Stomach smooth muscle (tissue), 2 donors: ENCODE measurements around the gene SRGAP3.

Experiments
- H3K27ac ChIP-seq: one replicate; pipeline ENCODE4 v1.7.0; 2013; ENCODE audit warnings: mild to moderate bottlenecking, low read length, inconsistent platforms
- H3K27me3 ChIP-seq, 2 donors: one replicate each; pipeline ENCODE4 v1.7.0; 2013; ENCODE audit warnings: low read length in 2 of 2; ENCODE audit not compliant: insufficient read depth in 2 of 2, control insufficient read depth in 1 of 2
- H3K36me3 ChIP-seq, 2 donors: one replicate each; pipeline ENCODE4 v1.7.0; 2013; ENCODE audit warnings: low read length in 2 of 2; ENCODE audit not compliant: control insufficient read depth in 2 of 2, insufficient read depth in 2 of 2
- H3K4me1 ChIP-seq: one replicate; pipeline ENCODE4 v1.7.0; 2013; ENCODE audit warnings: low read length; ENCODE audit not compliant: control insufficient read depth, insufficient read depth
- H3K4me3 ChIP-seq, 2 donors: one replicate each; pipeline ENCODE4 v1.7.0; 2013; ENCODE audit warnings: low read length in 2 of 2
- H3K9ac ChIP-seq, 2 donors: one replicate each; pipeline ENCODE4 v1.7.0; 2013; ENCODE audit warnings: low read length in 2 of 2, mild to moderate bottlenecking in 1 of 2
- H3K9me3 ChIP-seq, 2 donors: one replicate each; pipeline ENCODE4 v1.7.0; 2013; ENCODE audit warnings: low read length in 2 of 2; ENCODE audit not compliant: control insufficient read depth in 2 of 2
- donor health status: healthy.
- donor health status: Pancreatic carcinoma.

The SRGAP3 gene

GRCh38 chr3:9190276-9190675 is 59.2 kb downstream of the SRGAP3 start:
- no peaks in the 10 kb centered on the region for H3K9me3 ChIP-seq
- H3K27ac ChIP-seq = no peak overlapping the region
- H3K4me1 ChIP-seq = no peaks in the 10 kb centered on the region
- H3K4me3 ChIP-seq = no peak overlapping the region
- H3K36me3 ChIP-seq = no peaks in the 10 kb centered on the region
- no peaks in the 10 kb centered on the region for H3K27me3 ChIP-seq
- no peak overlapping the region for H3K9ac ChIP-seq

- Histone ChIP-seq H3K9me3 (no peaks in the 10 kb centered on the region), H3K4me1 (no peaks in the 10 kb centered on the region), H3K27me3 (no peaks in the 10 kb centered on the region), H3K27ac (no peak overlapping the region), H3K36me3 (no peaks in the 10 kb centered on the region), H3K4me3 (no peak overlapping the region), H3K9ac (no peak overlapping the region)
Observed at GRCh38 chr3:9188583-9188982, 60.9 kb downstream of the SRGAP3 start.

DNA sequence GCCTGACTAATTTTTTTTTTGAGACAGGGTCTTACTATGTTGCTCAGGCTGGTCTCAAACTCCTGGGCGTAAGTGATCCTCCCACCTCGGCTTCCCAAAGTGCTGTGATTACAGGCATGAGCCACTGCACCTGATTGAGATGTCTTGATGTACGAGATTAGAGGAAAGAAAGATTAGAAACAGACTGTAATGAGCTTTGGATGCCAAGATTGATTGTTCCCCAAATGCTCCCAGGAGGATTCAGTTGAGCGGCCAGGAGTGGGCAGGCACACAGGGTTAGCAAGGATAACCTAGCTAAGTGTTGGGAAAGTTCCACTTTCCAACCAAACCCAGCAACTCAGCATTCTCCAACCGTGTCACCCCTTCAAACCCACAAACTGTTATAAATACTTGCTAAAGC is 63.7 kb downstream of the SRGAP3 start:
- no peaks in the 10 kb centered on the region for H3K27me3 ChIP-seq
- H3K36me3 ChIP-seq = no peaks in the 10 kb centered on the region
- no peak overlapping the region for H3K9ac ChIP-seq
- no peaks in the 10 kb centered on the region for H3K9me3 ChIP-seq
- no peak overlapping the region for H3K27ac ChIP-seq
- no peak overlapping the region for H3K4me3 ChIP-seq
- H3K4me1 ChIP-seq = no peaks in the 10 kb centered on the region

DNA sequence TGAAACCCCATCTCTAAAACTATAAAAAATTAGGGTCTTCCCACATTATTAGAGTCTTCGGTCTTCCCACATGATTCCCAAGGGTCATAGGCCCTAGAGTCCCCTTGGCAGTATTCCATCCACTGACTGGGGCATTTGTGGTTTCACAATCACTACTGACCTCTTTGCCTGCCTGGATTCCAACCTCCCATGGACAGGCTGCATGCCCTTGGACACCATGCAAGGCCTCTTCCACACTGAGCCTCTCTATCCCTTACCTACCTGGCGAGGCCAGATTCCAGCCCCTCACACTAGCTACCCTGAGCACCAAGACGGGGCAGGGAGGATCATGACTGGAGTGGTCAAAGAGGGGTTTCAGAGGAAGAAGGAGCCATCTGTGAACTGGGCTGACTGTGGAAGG is 64.4 kb downstream of the SRGAP3 start:
- H3K9ac ChIP-seq = no peak overlapping the region
- H3K4me1 ChIP-seq = no peaks in the 10 kb centered on the region
- H3K36me3 ChIP-seq = no peaks in the 10 kb centered on the region
- H3K4me3 ChIP-seq = no peak overlapping the region
- no peaks in the 10 kb centered on the region for H3K27me3 ChIP-seq
- H3K27ac ChIP-seq = no peak overlapping the region
- H3K9me3 ChIP-seq = no peaks in the 10 kb centered on the region

DNA sequence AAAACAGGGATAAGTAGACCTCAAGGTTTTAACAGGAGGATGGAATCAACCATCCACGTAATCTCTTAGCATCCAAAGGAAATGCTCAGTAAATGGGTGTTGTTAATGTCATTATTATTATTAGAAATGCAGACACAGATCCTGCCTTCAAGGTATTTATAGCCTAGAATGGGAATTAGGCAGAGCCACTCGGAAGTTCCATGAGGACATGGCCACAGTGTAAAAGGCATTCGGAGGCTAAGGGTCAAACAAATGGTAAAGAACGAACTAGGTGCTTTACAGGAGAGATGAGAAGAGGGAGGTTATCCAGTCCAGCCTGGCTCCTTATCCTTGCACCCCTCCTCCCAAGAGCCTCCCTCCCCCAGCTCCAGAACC is 65.0 kb downstream of the SRGAP3 start:
- Histone ChIP-seq H3K9ac (no peak overlapping the region), H3K36me3 (no peaks in the 10 kb centered on the region), H3K27ac (no peak overlapping the region), H3K9me3 (no peaks in the 10 kb centered on the region), H3K4me1 (no peaks in the 10 kb centered on the region), H3K4me3 (no peak overlapping the region), H3K27me3 (no peaks in the 10 kb centered on the region)

- Histone ChIP-seq H3K27ac (no peak overlapping the region), H3K9me3 (no peaks in the 10 kb centered on the region), H3K4me3 (no peak overlapping the region), H3K36me3 (no peaks in the 10 kb centered on the region), H3K9ac (no peak overlapping the region), H3K27me3 (no peaks in the 10 kb centered on the region), H3K4me1 (no peaks in the 10 kb centered on the region)
Observed at GRCh38 chr3:9183811-9184460, 65.5 kb downstream of the SRGAP3 start.

GRCh38 chr3:9183011-9183410 is 66.4 kb downstream of the SRGAP3 start:
- Histone ChIP-seq H3K9ac (no peak overlapping the region), H3K4me1 (no peaks in the 10 kb centered on the region), H3K27ac (no peak overlapping the region), H3K36me3 (no peaks in the 10 kb centered on the region), H3K9me3 (no peaks in the 10 kb centered on the region), H3K27me3 (no peaks in the 10 kb centered on the region), H3K4me3 (no peak overlapping the region)

GRCh38 chr3:9180764-9181117 is 68.7 kb downstream of the SRGAP3 start:
- Histone ChIP-seq H3K4me1 (no peaks in the 10 kb centered on the region), H3K9ac (no peak overlapping the region), H3K27me3 (no peaks in the 10 kb centered on the region), H3K4me3 (no peak overlapping the region), H3K27ac (no peak overlapping the region), H3K9me3 (no peaks in the 10 kb centered on the region), H3K36me3 (no peaks in the 10 kb centered on the region)

DNA sequence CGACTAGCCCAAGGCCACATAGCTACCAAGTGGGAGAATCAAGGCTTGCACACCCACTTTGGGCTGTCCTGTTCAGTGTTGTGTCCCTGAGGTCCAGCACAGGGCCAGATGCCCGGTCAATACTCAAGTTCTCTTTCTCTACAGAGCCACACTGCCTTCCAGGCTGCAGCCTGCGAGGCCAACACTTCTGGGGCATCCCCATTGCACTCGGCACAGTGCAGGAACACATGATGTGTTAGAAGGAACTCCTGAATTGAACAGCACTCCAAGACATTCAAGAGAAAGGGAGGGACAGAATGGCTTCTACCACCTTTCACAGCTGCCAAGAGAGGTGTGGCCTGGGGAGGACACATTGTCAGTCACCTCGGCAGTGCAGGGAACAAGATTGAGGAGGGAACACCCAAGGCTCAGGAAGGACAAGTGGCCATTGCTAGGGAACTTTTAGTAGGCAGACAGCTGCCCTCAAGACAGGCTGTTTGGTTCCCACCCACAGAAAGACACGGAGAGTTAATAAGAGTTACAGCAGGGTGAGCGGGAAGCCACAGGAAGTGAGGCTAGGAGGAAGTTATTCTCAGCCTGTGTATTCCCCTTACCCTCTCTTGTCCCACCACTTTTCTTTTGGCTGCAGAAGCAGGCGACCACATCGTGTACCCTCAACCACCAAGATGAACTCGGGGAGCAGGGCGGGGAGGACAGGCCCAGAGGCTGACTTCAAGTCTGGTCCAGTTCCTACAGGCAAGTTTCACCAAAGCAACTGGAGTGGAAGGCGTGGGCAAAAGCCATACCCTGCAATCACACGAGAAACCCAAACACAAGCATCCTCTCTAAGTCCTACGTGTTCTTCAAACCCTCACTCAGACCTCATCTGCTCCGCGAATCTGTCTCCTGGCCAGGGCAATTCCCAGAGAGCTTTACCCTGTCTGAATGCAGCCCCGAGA is 69.4 kb downstream of the SRGAP3 start:
- H3K4me3 ChIP-seq = no peak overlapping the region
- H3K9me3 ChIP-seq = no peaks in the 10 kb centered on the region
- no peaks in the 10 kb centered on the region for H3K36me3 ChIP-seq
- no peak overlapping the region for H3K27ac ChIP-seq
- no peaks in the 10 kb centered on the region for H3K27me3 ChIP-seq
- no peaks in the 10 kb centered on the region for H3K4me1 ChIP-seq
- H3K9ac ChIP-seq = no peak overlapping the region

DNA sequence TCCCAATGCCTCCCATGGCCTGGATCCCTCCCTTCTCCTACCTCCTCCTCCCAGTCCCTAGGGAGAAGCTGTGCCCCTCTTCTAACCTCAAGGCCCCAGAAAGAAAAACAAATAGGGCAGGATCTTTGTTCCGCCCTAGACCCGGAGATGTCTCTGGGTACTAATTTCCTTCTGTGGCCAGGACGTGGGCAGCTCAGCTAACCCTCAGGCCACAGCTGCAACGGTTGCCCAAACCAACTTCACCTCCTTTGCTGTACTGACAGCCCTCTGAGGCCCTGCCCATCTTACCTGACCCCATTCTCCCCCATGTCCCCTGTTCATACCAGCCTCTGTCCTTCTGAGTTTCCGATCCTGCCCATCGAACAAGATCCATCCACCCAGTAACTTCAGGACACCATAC is 70.7 kb downstream of the SRGAP3 start:
- no peaks in the 10 kb centered on the region for H3K9me3 ChIP-seq

GRCh38 chr3:9175421-9175820 is 74.0 kb downstream of the SRGAP3 start:
- H3K9me3 ChIP-seq = no peaks in the 10 kb centered on the region
- H3K4me3 ChIP-seq = no peak overlapping the region
- H3K9ac ChIP-seq = no peak overlapping the region
- no peaks in the 10 kb centered on the region for H3K27me3 ChIP-seq
- no peaks in the 10 kb centered on the region for H3K4me1 ChIP-seq
- H3K36me3 ChIP-seq = no peaks in the 10 kb centered on the region
- no peak overlapping the region for H3K27ac ChIP-seq

More for the DNA sequence above, 70.7 kb downstream of the SRGAP3 start:
- no peak overlapping the region for H3K4me3 ChIP-seq
- no peaks in the 10 kb centered on the region for H3K4me1 ChIP-seq
- H3K27ac ChIP-seq = no peak overlapping the region
- no peaks in the 10 kb centered on the region for H3K27me3 ChIP-seq
- no peak overlapping the region for H3K9ac ChIP-seq
- H3K36me3 ChIP-seq = no peaks in the 10 kb centered on the region
